DMS153 (cell line): ENCODE data around the gene PRAMEF26.
"Not testable (repeated sequence)": the region's sequence is repeated elsewhere in the genome, so short reads cannot be mapped to it uniquely, and the experiment has no call there.

Experiments
- DNase-seq: peaks from one replicate; lab custom pipeline; 2025; lab: John Stamatoyannopoulos, UW

PRAMEF26 gene

GRCh38 chr1:13155909-13156308, at the start of gene PRAMEF26:
PRAMEF26 (minus strand) TSS chr1:13156009; CDS start chr1:13153095, 2,914 bp downstream.
- not testable (repeated sequence) for DNase-seq

GRCh38 chr1:13201309-13201708, 45.5 kb upstream of the PRAMEF26 start, which contains the start of gene PRAMEF13:
PRAMEF13 (minus strand) TSS chr1:13201409; CDS start chr1:13199589, 1,820 bp downstream.
- not testable (repeated sequence) for DNase-seq

- DNase-seq, result not testable (repeated sequence)
Observed at GRCh38 chr1:13171548-13171947, 15.7 kb upstream of the PRAMEF26 start, which contains the start of gene PRAMEF9. PRAMEF9 (plus strand) TSS chr1:13171848; CDS start chr1:13175281, 3,433 bp downstream.

- DNase-seq, result not testable (repeated sequence)
Observed at GRCh38 chr1:13165531-13165930, 9.7 kb upstream of the PRAMEF26 start, which contains the start of gene HNRNPCL4. HNRNPCL4 (minus strand) TSS chr1:13165631; CDS start chr1:13165467, 164 bp downstream.

- DNase-seq, result not testable (repeated sequence)
Observed at GRCh38 chr1:13116754-13117153, 39.1 kb downstream of the PRAMEF26 start, which contains the start of gene HNRNPCL2. HNRNPCL2 (minus strand) TSS chr1:13116854; CDS start chr1:13116400, 454 bp downstream.
